ENCODE data around the gene FDX2.
A peak's percentile ranks its signal among the peaks of the same experiment; 100 is the strongest.

The FDX2 gene

GRCh38 chr19:10299545-10300458 is 16.0 kb downstream of the FDX2 start:
- no peak for DNase-seq (ENCODE audit: low read depth)

- DNase-seq (ENCODE audit: low read depth) = no peak
Measured at GRCh38 chr19:10295847-10296591, 19.8 kb downstream of the FDX2 start.

GRCh38 chr19:10295305-10295846 is 20.4 kb downstream of the FDX2 start:
- DNase-seq (ENCODE audit: low read depth) = no peak

GRCh38 chr19:10294368-10294697 is 21.5 kb downstream of the FDX2 start:
- no peak for DNase-seq (ENCODE audit: low read depth)

GRCh38 chr19:10293637-10294367 is 22.0 kb downstream of the FDX2 start:
- DNase-seq (ENCODE audit: low read depth) = no peak

- no peak for DNase-seq (ENCODE audit: low read depth)
Measured at GRCh38 chr19:10292789-10293636, 22.8 kb downstream of the FDX2 start.

GRCh38 chr19:10292206-10292788 is 23.5 kb downstream of the FDX2 start:
- peak; percentile 16 for DNase-seq (ENCODE audit: low read depth)

GRCh38 chr19:10291554-10292205 is 24.1 kb downstream of the FDX2 start:
- DNase-seq (ENCODE audit: low read depth) = no peak

- DNase-seq (ENCODE audit: low read depth) = no peak
Measured at GRCh38 chr19:10290876-10291553, 24.8 kb downstream of the FDX2 start.

- DNase-seq (ENCODE audit: low read depth) = no peak
Measured at GRCh38 chr19:10290357-10290875, 25.4 kb downstream of the FDX2 start.

GRCh38 chr19:10289836-10290356 is 25.9 kb downstream of the FDX2 start, which contains the start of gene ICAM5:
Gene ICAM5 (plus strand): TSS chr19:10289952. CDS start chr19:10290044, 92 bp downstream.
- DNase-seq (ENCODE audit: low read depth) = no peak

- no peak for DNase-seq (ENCODE audit: low read depth)
Measured at GRCh38 chr19:10289167-10289835, 26.5 kb downstream of the FDX2 start.

GRCh38 chr19:10288662-10289166 is 27.1 kb downstream of the FDX2 start:
- no peak for DNase-seq (ENCODE audit: low read depth)

GRCh38 chr19:10286803-10287737 is 28.7 kb downstream of the FDX2 start, which contains the start of gene ICAM4:
Gene ICAM4 (plus strand): TSS chr19:10286955. CDS start chr19:10287013, 58 bp downstream.
- DNase-seq (ENCODE audit: low read depth) = no peak

- DNase-seq (ENCODE audit: low read depth) = no peak
Measured at GRCh38 chr19:10285393-10285792, 30.4 kb downstream of the FDX2 start.

- no peak for DNase-seq (ENCODE audit: low read depth)
Measured at GRCh38 chr19:10284960-10285278, 30.9 kb downstream of the FDX2 start.

Data from fibroblast of the conjunctiva (primary cell).